Upper lobe of left lung (tissue), 4 donors: ENCODE measurements around the gene MORN1.

Source experiments
- CTCF ChIP-seq, 6 experiments: fragments of 450-650 bp in 4 of 6; fragments of 200-600 bp in 2 of 6; sonication (generic) in 2 of 6; IDR thresholded peaks; one replicate each; pipeline ENCODE4 v1.5.1; 2016 to 2019; ENCODE audit warnings: antibody characterized with exemption in 6 of 6
- POLR2A ChIP-seq, 4 donors: fragments of 450-650 bp; IDR thresholded peaks; one replicate each; pipeline ENCODE4 v1.5.1; 2016 to 2017; ENCODE audit warnings: antibody characterized with exemption in 4 of 4, mild to moderate bottlenecking in 2 of 4
- POLR2AphosphoS5 ChIP-seq, 2 donors: sonication (generic); formaldehyde crosslinking; IDR thresholded peaks; one replicate each; pipeline ENCODE4 v1.5.1; 2017; ENCODE audit warnings: antibody characterized with exemption in 2 of 2

DNA sequence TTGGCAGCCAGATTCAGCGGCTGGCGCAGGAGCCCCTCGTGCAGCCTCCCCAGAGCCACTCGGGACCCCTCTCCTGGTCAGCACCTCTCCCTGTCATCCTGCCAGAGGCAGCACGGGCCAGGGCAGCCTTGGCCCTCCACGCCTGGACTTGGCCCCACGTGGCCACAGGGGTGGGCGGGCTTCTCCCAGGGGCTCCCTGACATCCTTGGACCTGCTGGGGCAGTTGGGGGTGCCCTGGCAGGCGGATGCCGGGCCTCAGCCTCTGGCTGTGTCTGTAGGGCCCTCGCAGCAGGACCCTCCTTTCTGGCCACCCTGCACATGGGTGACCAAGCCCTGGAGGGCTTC lies 60.2 kb downstream of the MORN1 start:
- no peak for TF ChIP-seq POLR2AphosphoS5 (IDR thresholded peaks at IDR 0.05)
- no peak for TF ChIP-seq POLR2A (IDR thresholded peaks at IDR 0.05)
- no peak for TF ChIP-seq CTCF (IDR thresholded peaks at IDR 0.05)
